ENCODE data around the gene IL1B.

DNA sequence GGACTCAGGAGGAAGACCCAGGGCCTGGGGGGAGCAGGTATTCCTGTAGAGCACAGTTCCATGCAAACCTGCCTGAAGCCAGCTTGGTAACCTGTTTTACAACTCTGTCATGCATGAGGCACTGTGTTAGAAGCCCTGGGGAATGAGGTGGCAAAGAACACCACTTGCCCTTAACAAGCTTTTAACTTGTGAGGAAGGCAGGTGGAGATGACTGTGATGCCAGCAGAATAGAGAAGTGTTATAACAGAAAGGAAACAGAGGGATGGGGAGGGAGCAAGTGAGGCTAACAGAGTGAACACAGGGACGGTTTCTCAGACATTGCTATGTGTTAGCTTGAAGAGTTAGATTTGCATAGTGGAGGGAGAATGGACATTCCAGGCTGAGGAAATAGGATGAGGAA, 40.8 kb downstream of the IL1B start:
- TF ChIP-seq, protein P1, sequence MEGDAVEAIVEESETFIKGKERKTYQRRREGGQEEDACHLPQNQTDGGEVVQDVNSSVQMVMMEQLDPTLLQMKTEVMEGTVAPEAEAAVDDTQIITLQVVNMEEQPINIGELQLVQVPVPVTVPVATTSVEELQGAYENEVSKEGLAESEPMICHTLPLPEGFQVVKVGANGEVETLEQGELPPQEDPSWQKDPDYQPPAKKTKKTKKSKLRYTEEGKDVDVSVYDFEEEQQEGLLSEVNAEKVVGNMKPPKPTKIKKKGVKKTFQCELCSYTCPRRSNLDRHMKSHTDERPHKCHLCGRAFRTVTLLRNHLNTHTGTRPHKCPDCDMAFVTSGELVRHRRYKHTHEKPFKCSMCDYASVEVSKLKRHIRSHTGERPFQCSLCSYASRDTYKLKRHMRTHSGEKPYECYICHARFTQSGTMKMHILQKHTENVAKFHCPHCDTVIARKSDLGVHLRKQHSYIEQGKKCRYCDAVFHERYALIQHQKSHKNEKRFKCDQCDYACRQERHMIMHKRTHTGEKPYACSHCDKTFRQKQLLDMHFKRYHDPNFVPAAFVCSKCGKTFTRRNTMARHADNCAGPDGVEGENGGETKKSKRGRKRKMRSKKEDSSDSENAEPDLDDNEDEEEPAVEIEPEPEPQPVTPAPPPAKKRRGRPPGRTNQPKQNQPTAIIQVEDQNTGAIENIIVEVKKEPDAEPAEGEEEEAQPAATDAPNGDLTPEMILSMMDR (IDR thresholded peaks at IDR 0.05) = no peak
- no peak for TF ChIP-seq POLR2A (IDR thresholded peaks at IDR 0.05)

Data from uterus (tissue), 2 donors.